Activated CD4-positive, alpha-beta T cell treated with anti-CD3 and anti-CD28 coated beads, Interleukin-10, Interleukin-2, amounts not matched to agents 100 ng/mL and 50 ng/mL, durations not matched to agents 16 hours and 8 hours (primary cell): ENCODE results near the gene TRPM3.
"Not testable (repeated sequence)": the region's sequence is repeated elsewhere in the genome, so short reads cannot be mapped to it uniquely, and the experiment has no call there.

Source experiments
- DNase-seq: peaks from one replicate; pipeline ENCODE4 v3.0.0-alpha.2; 2020

TRPM3 gene

GRCh38 chr9:70811638-70812037, 309.8 kb downstream of the TRPM3 start:
- DNase-seq, result no peak

GRCh38 chr9:70806875-70807274, 314.5 kb downstream of the TRPM3 start:
- DNase-seq, result no peak

GRCh38 chr9:70805949-70806348, 315.5 kb downstream of the TRPM3 start:
- no peak for DNase-seq

GRCh38 chr9:70802758-70803436, 318.5 kb downstream of the TRPM3 start:
- DNase-seq, result no peak

GRCh38 chr9:70802206-70802605, 319.2 kb downstream of the TRPM3 start:
- no peak for DNase-seq

- DNase-seq, result no peak
Observed at GRCh38 chr9:70801181-70801829, 320.1 kb downstream of the TRPM3 start.

GRCh38 chr9:70798018-70798417, 323.4 kb downstream of the TRPM3 start:
- DNase-seq, result no peak

GRCh38 chr9:70795841-70796240, 325.6 kb downstream of the TRPM3 start:
- no peak for DNase-seq

GRCh38 chr9:70792796-70793195, 328.6 kb downstream of the TRPM3 start:
- DNase-seq, result no peak

- no peak for DNase-seq
Observed at GRCh38 chr9:70791936-70792335, 329.5 kb downstream of the TRPM3 start.

- no peak for DNase-seq
Observed at GRCh38 chr9:70789086-70789485, 332.3 kb downstream of the TRPM3 start.

- no peak for DNase-seq
Observed at GRCh38 chr9:70784456-70784855, 337.0 kb downstream of the TRPM3 start.

- no peak for DNase-seq
Observed at GRCh38 chr9:70778568-70778967, 342.9 kb downstream of the TRPM3 start.

- no peak for DNase-seq
Observed at GRCh38 chr9:70773579-70773978, 347.8 kb downstream of the TRPM3 start.

- DNase-seq, result no peak
Observed at GRCh38 chr9:70772601-70773000, 348.8 kb downstream of the TRPM3 start.

- DNase-seq, result no peak
Observed at GRCh38 chr9:70765946-70766345, 355.5 kb downstream of the TRPM3 start.

GRCh38 chr9:70761139-70761670, 360.2 kb downstream of the TRPM3 start:
- DNase-seq, result no peak

- DNase-seq, result no peak
Observed at GRCh38 chr9:70760228-70760627, 361.2 kb downstream of the TRPM3 start.

- DNase-seq, result no peak
Observed at GRCh38 chr9:70753311-70753710, 368.1 kb downstream of the TRPM3 start.

GRCh38 chr9:70749066-70749465, 372.4 kb downstream of the TRPM3 start:
- DNase-seq, result no peak

GRCh38 chr9:70747261-70747718, 374.1 kb downstream of the TRPM3 start:
- no peak for DNase-seq

GRCh38 chr9:70746760-70747159, 374.7 kb downstream of the TRPM3 start:
- DNase-seq, result no peak

GRCh38 chr9:70746316-70746715, 375.1 kb downstream of the TRPM3 start:
- no peak for DNase-seq

- not testable (repeated sequence) for DNase-seq
Observed at GRCh38 chr9:70724794-70725193, 396.6 kb downstream of the TRPM3 start.
